ENCODE measurements around the gene FTSJ1.

- TF ChIP-seq CTCF (IDR thresholded peaks at IDR 0.05; ENCODE audit: borderline replicate concordance, extremely low read depth, low read length, poor library complexity, severe bottlenecking) (no peak), EZH2 (IDR thresholded peaks at IDR 0.05; ENCODE audit: borderline replicate concordance, low read depth, low read length, severe bottlenecking) (no peak)
Measured at GRCh38 chrX:48523682-48524081, 47.7 kb downstream of the FTSJ1 start.

Data from DND-41 (cell line).